ENCODE results near the gene TRUB2. TPM values are rescaled to one million over a fixed set of nuclear protein-coding genes. Genes with fewer than 3 reads are reported as not detected.

The TRUB2 gene
- total RNA-seq, 1 donor from 2014 or later, result 10.2 TPM

- Histone ChIP-seq H3K9me3 (no peaks in the 10 kb centered on the region), H3K4me1 (peaks cover 11 to 17% of the 10 kb centered on the region in 2 donors), H3K36me3 (peaks cover 26 to 36% of the 10 kb centered on the region in 2 donors), H3K27ac (peak overlapping the region; percentile 82 to 85), H3K4me3 (peak overlapping the region; percentile 72 to 76), H3K27me3 (no peaks in the 10 kb centered on the region)
- intact Hi-C loops (cut with DNase I), result loop anchor here (1.0 to 5.0 kb wide), 5 partner anchors 18 to 195 kb away; partner anchors contain the start of genes GOLGA2, ODF2, PTGES2 and SLC27A4
- TF ChIP-seq CTCF (IDR thresholded peaks at IDR 0.05), result no peak
- DNase-seq (ENCODE audit: low spot score in 2 of 2), result no peak
These were observed 306 bp downstream of the TRUB2 start for GRCh38 chr9:128321879-128322403.

- H3K9me3 ChIP-seq, result no peaks in the 10 kb centered on the region
- intact Hi-C loops (cut with DNase I), result loop anchor here (5.0 kb wide), 2 partner anchors 136 to 194 kb away; partner anchors contain the start of genes ODF2 and PTGES2
- no peak for TF ChIP-seq CTCF (IDR thresholded peaks at IDR 0.05)
- H3K36me3 ChIP-seq, result peaks cover 30 to 36% of the 10 kb centered on the region in 2 donors
- H3K4me1 ChIP-seq, result peaks cover 11 to 17% of the 10 kb centered on the region in 2 donors
- no peaks in the 10 kb centered on the region for H3K27me3 ChIP-seq
- DNase-seq (ENCODE audit: low spot score in 2 of 2), result no peak
- no peak overlapping the region for H3K27ac ChIP-seq
- peak overlapping the region; percentile 72 to 76 for H3K4me3 ChIP-seq
These were observed 904 bp downstream of the TRUB2 start for GRCh38 chr9:128321343-128321742.

- Histone ChIP-seq H3K27me3 (no peaks in the 10 kb centered on the region), H3K36me3 (peaks cover 47 to 48% of the 10 kb centered on the region in 2 donors)
- no peak for TF ChIP-seq CTCF (IDR thresholded peaks at IDR 0.05)
These were observed 4.6 kb downstream of the TRUB2 start for GRCh38 chr9:128317629-128318028.

GRCh38 chr9:128316421-128316820, 5.8 kb downstream of the TRUB2 start:
- no peak for DNase-seq (ENCODE audit: low spot score in 2 of 2)
- intact Hi-C loops (cut with DNase I), result no loop called here
- Histone ChIP-seq H3K27me3 (no peaks in the 10 kb centered on the region), H3K4me3 (no peak overlapping the region), H3K36me3 (peaks cover 52 to 55% of the 10 kb centered on the region in 2 donors), H3K4me1 (peaks cover 1 to 4% of the 10 kb centered on the region in 2 donors), H3K9me3 (no peaks in the 10 kb centered on the region), H3K27ac (no peak overlapping the region)
- no peak for TF ChIP-seq CTCF (IDR thresholded peaks at IDR 0.05)

More at GRCh38 chr9:128317629-128318028, 4.6 kb downstream of the TRUB2 start:
- Histone ChIP-seq H3K9me3 (no peaks in the 10 kb centered on the region), H3K27ac (no peak overlapping the region), H3K4me1 (peaks cover 2 to 8% of the 10 kb centered on the region in 2 donors), H3K4me3 (no peak overlapping the region)
- intact Hi-C loops (cut with DNase I), result no loop called here
- no peak for DNase-seq (ENCODE audit: low spot score in 2 of 2)

- no peak overlapping the region for H3K4me3 ChIP-seq
- H3K9me3 ChIP-seq, result no peaks in the 10 kb centered on the region
- no peaks in the 10 kb centered on the region for H3K4me1 ChIP-seq
- H3K36me3 ChIP-seq, result peaks cover 70 to 72% of the 10 kb centered on the region in 2 donors
- no peak for TF ChIP-seq CTCF (IDR thresholded peaks at IDR 0.05)
- no peaks in the 10 kb centered on the region for H3K27me3 ChIP-seq
- DNase-seq (ENCODE audit: low spot score in 2 of 2), result no peak
- no peak overlapping the region for H3K27ac ChIP-seq
- intact Hi-C loops (cut with DNase I), result no loop called here
These were observed 7.5 kb downstream of the TRUB2 start for GRCh38 chr9:128314697-128315096.

Measured in ascending aorta (tissue), 2 donors.